ENCODE results near the gene KIN.
"Not testable (repeated sequence)": the region's sequence is repeated elsewhere in the genome, so short reads cannot be mapped to it uniquely, and the experiment has no call there.

KIN gene

GRCh38 chr10:7824251-7824650, 36.5 kb upstream of the KIN start:
- TF ChIP-seq CTCF (conservative IDR thresholded peaks at IDR 0.05) (no peak), ZFX (IDR thresholded peaks at IDR 0.05) (no peak)
- no peak overlapping the region for H3K27ac ChIP-seq

- TF ChIP-seq ZFX (IDR thresholded peaks at IDR 0.05) (no peak), CTCF (conservative IDR thresholded peaks at IDR 0.05) (peak; percentile 64)
- H3K27ac ChIP-seq: peak overlapping the region; percentile 79
Observed at GRCh38 chr10:7819121-7819460, 31.3 kb upstream of the KIN start.

GRCh38 chr10:7818295-7819120, 30.7 kb upstream of the KIN start, which contains the start of gene TAF3:
Gene TAF3 (plus strand): TSS chr10:7818505. CDS start chr10:7818710, 205 bp downstream.
- TF ChIP-seq ZFX (IDR thresholded peaks at IDR 0.05) (no peak), CTCF (conservative IDR thresholded peaks at IDR 0.05) (no peak)
- peak within 1 kb of the TSS; percentile 79 for H3K27ac ChIP-seq

GRCh38 chr10:7817984-7818294, 30.1 kb upstream of the KIN start:
- peak overlapping the region; percentile 79 for H3K27ac ChIP-seq
- TF ChIP-seq CTCF (conservative IDR thresholded peaks at IDR 0.05) (no peak), ZFX (IDR thresholded peaks at IDR 0.05) (no peak)

GRCh38 chr10:7817576-7817975, 29.8 kb upstream of the KIN start:
- TF ChIP-seq ZFX (IDR thresholded peaks at IDR 0.05): no peak
- no peak for TF ChIP-seq CTCF (conservative IDR thresholded peaks at IDR 0.05)

GRCh38 chr10:7813481-7813880, 25.7 kb upstream of the KIN start:
- no peak for TF ChIP-seq ZFX (IDR thresholded peaks at IDR 0.05)
- no peak; the same call in 1 of the 2 replicates for TF ChIP-seq CTCF (conservative IDR thresholded peaks at IDR 0.05)
- no peak overlapping the region for H3K27ac ChIP-seq

More at GRCh38 chr10:7817576-7817975, 29.8 kb upstream of the KIN start:
- H3K27ac ChIP-seq: peak overlapping the region; percentile 79

GRCh38 chr10:7811743-7812142, 23.9 kb upstream of the KIN start:
- H3K27ac ChIP-seq: not testable (repeated sequence)

- H3K27ac ChIP-seq: no peak overlapping the region
- TF ChIP-seq ZFX (IDR thresholded peaks at IDR 0.05): no peak
- no peak for TF ChIP-seq CTCF (conservative IDR thresholded peaks at IDR 0.05)
Observed at GRCh38 chr10:7811000-7811399, 23.2 kb upstream of the KIN start.

Measured in C4-2B (cell line).